K562 (cell line): ENCODE data around the gene SHISA6. TPM values are rescaled to one million over a fixed set of nuclear protein-coding genes. Genes with fewer than 3 reads are reported as not detected.

Experiments
- ATAC-seq: fragments of 200-7000 bp; cut with Tn5 transposase; 3 replicates; pipeline ENCODE4 v1.9.1; 2020; ENCODE audit warnings: moderate library complexity
- BruUV-seq: library from RNA; stranded (reverse); fragments of 400-500 nt; replicated peaks from 2 replicates; lab custom pipeline; 2021; lab: Mats Ljungman, UMichigan
- CTCF ChIA-PET: fragments of 300-600 bp; formaldehyde crosslinking; extraction: SDS; loops from one replicate; lab custom pipeline; 2021; ENCODE audit warnings: low intra/inter-chr PET ratio; lab: Yijun Ruan, JAX
- POLR2A ChIA-PET: fragments of 300-600, 350-650 bp; sonication (Branson Sonifier 250); formaldehyde crosslinking; extraction: SDS; loops from one replicate; lab custom pipeline; 2021; ENCODE audit warnings: antibody characterized with exemption, inconsistent platforms; lab: Yijun Ruan, JAX
- DNase-seq, 4 experiments: peaks; one replicate each; pipeline versions ENCODE4 v3.0.0 to v3.0.0-alpha.2; 2011 to 2018; ENCODE audit warnings: low spot score in 3 of 4, mixed read lengths in 3 of 4; ENCODE audit errors: extremely low read depth in 1 of 4
- FAIRE-seq: peaks from 2 replicates; lab custom pipeline; 2011; peaks lifted over from hg19 to GRCh38; lab: Jason Lieb, UNC
- H2AFZ ChIP-seq: 2 replicates; pipeline ENCODE4 v1.6.0; 2011; ENCODE audit warnings: low read depth, low read length, control low read depth, inconsistent platforms
- H3K27ac ChIP-seq: fragments of 200-600 bp; 3 replicates; pipeline ENCODE4 v1.8.0; 2011; ENCODE audit warnings: low read depth, mild to moderate bottlenecking, control low read depth, inconsistent platforms, low read length, moderate library complexity, mixed read lengths; ENCODE audit errors: extremely low read depth
- H3K27me3 ChIP-seq, 2 experiments: fragments of 300-600 bp in 1 of 2; 2 replicates in 1 of 2; 3 replicates in 1 of 2; pipeline versions ENCODE4 v1.6.0 to v1.8.0; 2011; ENCODE audit warnings: inconsistent platforms in 2 of 2, low read length in 2 of 2, mild to moderate bottlenecking in 1 of 2, mixed read lengths in 1 of 2, moderate library complexity in 1 of 2; ENCODE audit not compliant: control insufficient read depth in 2 of 2, insufficient read depth in 2 of 2
- H3K36me3 ChIP-seq: fragments of 300-600 bp; 3 replicates; pipeline ENCODE4 v1.8.0; 2011; ENCODE audit warnings: mild to moderate bottlenecking, low read length, inconsistent platforms; ENCODE audit not compliant: control insufficient read depth, insufficient read depth
- H3K4me1 ChIP-seq, 2 experiments: fragments of 200-600 bp in 1 of 2; replicated peaks in 1 of 2; 2 replicates in 1 of 2; 3 replicates in 1 of 2; pipeline versions ENCODE4 v1.5.1 to v1.8.0; 2011; ENCODE audit warnings: inconsistent platforms in 2 of 2, low read length in 2 of 2, mild to moderate bottlenecking in 1 of 2, mixed read lengths in 1 of 2, moderate library complexity in 1 of 2; ENCODE audit not compliant: control insufficient read depth in 2 of 2, insufficient read depth in 2 of 2
- H3K4me2 ChIP-seq: 2 replicates; pipeline ENCODE4 v1.6.1; 2011; ENCODE audit warnings: low read length, control low read depth, inconsistent platforms, mixed read lengths; ENCODE audit not compliant: insufficient read depth
- H3K4me3 ChIP-seq: fragments of 200-600 bp; sonication (generic), shearing (Covaris generic); 2 replicates; pipeline ENCODE4 v1.5.1; 2016; ENCODE audit warnings: control low read depth, inconsistent platforms
- H3K79me2 ChIP-seq: fragments of 200-600 bp; 3 replicates; pipeline ENCODE4 v1.8.0; 2011; ENCODE audit warnings: low read length, inconsistent platforms; ENCODE audit not compliant: control insufficient read depth, insufficient read depth
- H3K9ac ChIP-seq, 2 experiments: 2 replicates each; pipeline versions ENCODE4 v1.6.0 to v1.6.1; 2011; ENCODE audit warnings: low read depth in 2 of 2, low read length in 2 of 2, control low read depth in 1 of 2, inconsistent platforms in 1 of 2, mild to moderate bottlenecking in 1 of 2, mixed read lengths in 1 of 2; ENCODE audit not compliant: insufficient read depth in 1 of 2
- H3K9me1 ChIP-seq: one replicate; pipeline ENCODE4 v1.6.0; 2011; ENCODE audit warnings: inconsistent platforms, mild to moderate bottlenecking, low read length, moderate library complexity; ENCODE audit not compliant: control insufficient read depth, insufficient read depth
- H3K9me3 ChIP-seq: replicated peaks from 2 replicates; pipeline ENCODE4 v1.5.1; 2011; ENCODE audit warnings: low read depth, low read length, inconsistent platforms; ENCODE audit not compliant: control insufficient read depth, insufficient read depth
- H4K20me1 ChIP-seq: replicated peaks from 2 replicates; pipeline ENCODE4 v1.6.1; 2011; ENCODE audit warnings: low read length, inconsistent platforms, mixed read lengths; ENCODE audit not compliant: control insufficient read depth, insufficient read depth
- CEBPB ChIP-seq: fragments of 450-650 bp; IDR thresholded peaks from 2 replicates; pipeline ENCODE4 v1.6.1; 2016; ENCODE audit warnings: missing genetic modification characterization, missing compliant biosample characterization
- DMBX1 ChIP-seq: fragments of 250-450 bp; sonication (Bioruptor Pico); IDR thresholded peaks from 2 replicates; pipeline ENCODE4 v1.8.0; 2022; ENCODE audit warnings: inconsistent platforms, mild to moderate bottlenecking, moderate library complexity, borderline replicate concordance
- FOXJ2 ChIP-seq: fragments of 200-800 bp; sonication (Bioruptor generic); IDR thresholded peaks from 2 replicates; pipeline ENCODE4 v1.6.1; 2016; ENCODE audit warnings: missing genetic modification characterization, missing compliant biosample characterization
- HDAC6 ChIP-seq: IDR thresholded peaks from 2 replicates; pipeline ENCODE4 v1.6.1; 2012; ENCODE audit warnings: low read depth, mild to moderate bottlenecking, control low read depth, inconsistent platforms, low read length, moderate library complexity
- JUND ChIP-seq, 2 experiments: IDR thresholded peaks; 2 replicates in 1 of 2; 3 replicates in 1 of 2; pipeline ENCODE4 v1.6.1; 2011; ENCODE audit warnings: borderline replicate concordance in 2 of 2, low read depth in 2 of 2, low read length in 2 of 2, improper control_type of control experiment in 1 of 2, missing biosample characterization in 1 of 2, missing genetic modification characterization in 1 of 2, missing genetic modification reagents in 1 of 2
- MED1 ChIP-seq: sonication (generic); formaldehyde crosslinking; IDR thresholded peaks from 2 replicates; pipeline ENCODE4 v1.8.1; 2023; ENCODE audit warnings: missing genetic modification reagents, borderline replicate concordance
- MEF2A ChIP-seq: IDR thresholded peaks from 2 replicates; pipeline ENCODE4 v1.6.1; 2011; ENCODE audit warnings: low read depth, mild to moderate bottlenecking, low read length, moderate library complexity; ENCODE audit not compliant: control insufficient read depth
- MTA2 ChIP-seq: fragments of 450-650 bp; IDR thresholded peaks from 2 replicates; pipeline ENCODE4 v1.6.1; 2016; ENCODE audit warnings: low read depth
- TCF7 ChIP-seq: sonication (generic); IDR thresholded peaks from 2 replicates; pipeline ENCODE4 v1.6.1; 2016; ENCODE audit warnings: antibody characterized with exemption, borderline replicate concordance
- ZNF695 ChIP-seq: fragments of 450-650 bp; formaldehyde crosslinking; IDR thresholded peaks from 2 replicates; pipeline ENCODE4 v1.4.0; 2020; ENCODE audit warnings: mild to moderate bottlenecking, moderate library complexity
- ZSCAN32 ChIP-seq: fragments of 450-650 bp; formaldehyde crosslinking; IDR thresholded peaks from 2 replicates; pipeline ENCODE4 v1.4.0; 2020; ENCODE audit warnings: mild to moderate bottlenecking, moderate library complexity
- WGBS: fragments of 100-300 bp; shearing (Covaris generic); methylation state at CpG from one replicate; pipeline ENCODE4 v1.1.6; 2016; ENCODE audit warnings: low coverage, mixed read lengths; ENCODE audit not compliant: insufficient coverage; ENCODE audit errors: missing lambda C conversion rate; 5-methylcytosine and 5-hydroxymethylcytosine counted together
- in situ Hi-C: fragments of 300-500 bp; cut with MboI; formaldehyde crosslinking; loops from 4 replicates; pipeline ENCODE4 v1.15.0; 2018; ENCODE audit warnings: inconsistent platforms, mixed read lengths
- intact Hi-C: fragments of 100-400 bp; cut with micrococcal nuclease; formaldehyde crosslinking; loops from 2 replicates; pipeline ENCODE4 v1.14.2; 2022
- polyA plus RNA-seq, 8 experiments: library from polyadenylated mRNA; depleted of rRNA in 4 of 8; stranded (reverse) in 5 of 8; unstranded in 3 of 8; fragments of >200 nt; fragmentation: Nextera tagmentation in 2 of 8; fragmentation: Illumina TruSeq in 1 of 8; extraction: Ambion mirVana in 2 of 8; extraction: Trizol in 1 of 8; gene quantifications; 2 replicates each; pipeline versions ENCODE4 v1.2.1 to v1.2.3, GENCODE V29; 2011 to 2014; ENCODE audit warnings: inconsistent platforms in 1 of 8, missing spikeins in 1 of 8
- total RNA-seq, 7 experiments: library from RNA; depleted of rRNA in 6 of 7; stranded (reverse); fragments of >200 nt in 6 of 7; fragmentation: Illumina TruSeq in 2 of 7; extraction: Trizol in 2 of 7; gene quantifications; 2 replicates each; pipeline versions ENCODE4 v1.2.1 to v1.2.3, GENCODE V29; 2011 to 2021; ENCODE audit warnings: low replicate concordance in 1 of 7
- TF ChIP-seq, protein P1 (sequence below): fragments of 450-650 bp; formaldehyde crosslinking; conservative IDR thresholded peaks from 2 replicates; pipeline ENCODE4 v1.4.0; 2022; ENCODE audit warnings: mild to moderate bottlenecking, missing genetic modification characterization
- TF ChIP-seq, protein P2 (sequence below): IDR thresholded peaks from 2 replicates; pipeline ENCODE4 v1.6.1; 2011; ENCODE audit not compliant: insufficient read length; ENCODE audit errors: extremely low read depth
- TF ChIP-seq, protein P3 (sequence below): fragments of 150-350 bp; conservative IDR thresholded peaks from 2 replicates; pipeline ENCODE4 v1.6.1; 2014; ENCODE audit warnings: low read length

SHISA6 gene
- total and polyA plus RNA-seq, 9 of the 15 experiments (the other 6 are each of a cell fraction or from before 2014, with no cell fraction given), result not detected

DNA sequence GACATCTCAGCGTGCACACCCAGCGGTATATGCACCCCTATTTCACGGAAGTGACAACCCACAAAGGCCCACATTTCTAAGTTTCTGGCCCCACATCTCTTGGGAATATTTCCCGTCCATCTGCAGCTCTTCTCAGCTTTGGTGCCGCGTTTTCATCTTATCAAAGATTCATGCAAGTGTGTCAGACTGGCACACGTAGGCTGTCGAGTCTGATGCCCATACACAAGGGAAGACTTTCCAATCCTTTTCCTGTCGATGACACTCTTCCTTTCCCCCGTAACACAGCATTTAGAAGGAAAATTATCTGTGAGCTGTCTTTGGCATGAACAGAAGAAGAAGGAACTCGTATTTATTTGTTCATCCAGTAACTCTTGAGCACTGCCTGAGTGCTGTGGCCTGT lies 83.0 kb downstream of the SHISA6 start (continued):
- TF ChIP-seq FOXJ2, result no peak
- TF ChIP-seq HDAC6, result no peak

DNA sequence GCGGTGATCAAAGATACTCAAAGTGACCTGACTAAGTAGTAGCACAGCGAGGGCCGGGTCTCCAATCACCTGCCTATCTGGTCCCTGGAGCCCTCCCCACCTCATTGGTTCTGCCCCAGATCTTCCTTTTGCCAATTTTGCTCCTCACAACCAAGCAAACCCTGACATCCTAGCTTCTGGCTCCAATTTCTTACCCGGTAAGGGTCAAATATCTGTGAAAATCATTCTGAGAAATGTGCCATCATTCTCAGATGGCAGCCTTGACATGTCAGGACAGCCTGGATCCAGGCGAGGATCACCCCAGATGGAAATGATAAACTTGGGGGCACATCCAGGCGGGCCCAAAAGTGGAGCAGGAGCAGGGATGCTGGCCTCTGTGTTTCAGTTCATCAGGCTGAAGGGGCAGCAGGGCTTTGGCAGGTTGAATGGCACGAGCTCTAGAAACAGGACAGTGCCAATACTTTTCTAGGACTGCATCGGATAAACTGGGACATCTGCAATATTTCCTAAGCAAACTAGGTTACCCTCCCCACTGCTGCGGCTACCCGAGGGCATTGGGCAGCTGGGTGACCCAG lies 83.9 kb downstream of the SHISA6 start:
- DNase-seq, result no peak
- H3K9me1 ChIP-seq, result no peaks in the 10 kb centered on the region

More for the DNA sequence above, 83.9 kb downstream of the SHISA6 start:
- Histone ChIP-seq H3K27me3 (no peaks in the 10 kb centered on the region), H3K4me2 (no peak overlapping the region), H3K79me2 (no peaks in the 10 kb centered on the region), H3K4me1 (no peaks in the 10 kb centered on the region), H3K36me3 (no peaks in the 10 kb centered on the region), H4K20me1 (no peaks in the 10 kb centered on the region), H3K9ac (no peak overlapping the region), H3K9me3 (no peaks in the 10 kb centered on the region), H3K27ac (no peak overlapping the region), H2AFZ (no peak overlapping the region), H3K4me3 (no peak overlapping the region)
- CTCF ChIA-PET, result no interaction called here
- whole genome bisulfite sequencing, result 0% methylated on average over 10 of the region's 10 CpGs
- POLR2A ChIA-PET, result no interaction called here
- intact Hi-C loops (no loop called here), in situ Hi-C loops (no loop called here)
- FAIRE-seq (no peak), ATAC-seq (no peak)
- BruUV-seq, result no TSS peak
- TF ChIP-seq, protein P1, sequence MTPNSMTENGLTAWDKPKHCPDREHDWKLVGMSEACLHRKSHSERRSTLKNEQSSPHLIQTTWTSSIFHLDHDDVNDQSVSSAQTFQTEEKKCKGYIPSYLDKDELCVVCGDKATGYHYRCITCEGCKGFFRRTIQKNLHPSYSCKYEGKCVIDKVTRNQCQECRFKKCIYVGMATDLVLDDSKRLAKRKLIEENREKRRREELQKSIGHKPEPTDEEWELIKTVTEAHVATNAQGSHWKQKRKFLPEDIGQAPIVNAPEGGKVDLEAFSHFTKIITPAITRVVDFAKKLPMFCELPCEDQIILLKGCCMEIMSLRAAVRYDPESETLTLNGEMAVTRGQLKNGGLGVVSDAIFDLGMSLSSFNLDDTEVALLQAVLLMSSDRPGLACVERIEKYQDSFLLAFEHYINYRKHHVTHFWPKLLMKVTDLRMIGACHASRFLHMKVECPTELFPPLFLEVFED (CRISPR knock-in tag), result no peak
- TF ChIP-seq MED1 (CRISPR knock-in tag) (no peak), MTA2 (no peak), TCF7 (no peak), JUND (IDR thresholded peaks at IDR 0.05; ENCODE audit: borderline replicate concordance, low read depth, low read length) (no peak), JUND (tag; IDR thresholded peaks at IDR 0.05; ENCODE audit: borderline replicate concordance, low read depth, low read length) (no peak), DMBX1 (CRISPR knock-in tag) (no peak), ZSCAN32 (no peak), ZNF695 (CRISPR knock-in tag) (no peak), CEBPB (tag) (no peak), MEF2A (no peak)
- TF ChIP-seq, protein P2, sequence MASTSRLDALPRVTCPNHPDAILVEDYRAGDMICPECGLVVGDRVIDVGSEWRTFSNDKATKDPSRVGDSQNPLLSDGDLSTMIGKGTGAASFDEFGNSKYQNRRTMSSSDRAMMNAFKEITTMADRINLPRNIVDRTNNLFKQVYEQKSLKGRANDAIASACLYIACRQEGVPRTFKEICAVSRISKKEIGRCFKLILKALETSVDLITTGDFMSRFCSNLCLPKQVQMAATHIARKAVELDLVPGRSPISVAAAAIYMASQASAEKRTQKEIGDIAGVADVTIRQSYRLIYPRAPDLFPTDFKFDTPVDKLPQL, result no peak
- TF ChIP-seq, protein P3, sequence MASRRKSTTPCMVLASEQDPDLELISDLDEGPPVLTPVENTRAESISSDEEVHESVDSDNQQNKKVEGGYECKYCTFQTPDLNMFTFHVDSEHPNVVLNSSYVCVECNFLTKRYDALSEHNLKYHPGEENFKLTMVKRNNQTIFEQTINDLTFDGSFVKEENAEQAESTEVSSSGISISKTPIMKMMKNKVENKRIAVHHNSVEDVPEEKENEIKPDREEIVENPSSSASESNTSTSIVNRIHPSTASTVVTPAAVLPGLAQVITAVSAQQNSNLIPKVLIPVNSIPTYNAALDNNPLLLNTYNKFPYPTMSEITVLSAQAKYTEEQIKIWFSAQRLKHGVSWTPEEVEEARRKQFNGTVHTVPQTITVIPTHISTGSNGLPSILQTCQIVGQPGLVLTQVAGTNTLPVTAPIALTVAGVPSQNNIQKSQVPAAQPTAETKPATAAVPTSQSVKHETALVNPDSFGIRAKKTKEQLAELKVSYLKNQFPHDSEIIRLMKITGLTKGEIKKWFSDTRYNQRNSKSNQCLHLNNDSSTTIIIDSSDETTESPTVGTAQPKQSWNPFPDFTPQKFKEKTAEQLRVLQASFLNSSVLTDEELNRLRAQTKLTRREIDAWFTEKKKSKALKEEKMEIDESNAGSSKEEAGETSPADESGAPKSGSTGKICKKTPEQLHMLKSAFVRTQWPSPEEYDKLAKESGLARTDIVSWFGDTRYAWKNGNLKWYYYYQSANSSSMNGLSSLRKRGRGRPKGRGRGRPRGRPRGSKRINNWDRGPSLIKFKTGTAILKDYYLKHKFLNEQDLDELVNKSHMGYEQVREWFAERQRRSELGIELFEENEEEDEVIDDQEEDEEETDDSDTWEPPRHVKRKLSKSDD, result no peak
